Right kidney (tissue), 1 donor: ENCODE data around the gene CLDN6.

Experiments
- DNase-seq: peaks from one replicate; pipeline ENCODE4 v3.0.0-alpha.2; 2016

Gene CLDN6

DNA sequence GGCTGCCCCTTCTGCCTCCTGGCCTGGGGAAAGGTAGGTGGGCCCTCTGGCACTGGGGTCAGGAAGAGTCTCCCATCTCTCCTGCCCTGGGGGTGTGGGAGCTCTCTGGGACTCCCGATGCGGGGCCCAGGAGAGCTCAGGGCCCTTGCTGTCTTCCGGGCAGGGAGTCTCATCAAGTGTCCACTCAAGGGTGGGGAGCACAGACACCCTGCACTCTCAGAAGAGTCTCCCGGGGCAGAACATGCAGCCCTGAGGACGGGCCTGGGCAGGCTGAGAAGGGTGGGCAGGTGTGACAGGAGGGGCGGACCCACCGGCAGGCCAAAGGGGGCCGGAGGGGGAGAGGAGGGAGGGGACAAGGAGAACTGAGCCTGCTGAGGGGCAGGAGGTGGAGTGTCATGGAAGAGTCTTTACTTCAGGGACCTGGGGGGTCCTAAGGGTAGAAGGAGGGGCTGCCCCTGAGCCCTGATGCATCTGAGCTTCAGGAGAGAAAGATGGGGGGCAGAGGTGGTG lies 29.3 kb downstream of the CLDN6 start:
- no peak for DNase-seq

- no peak for DNase-seq
Observed at GRCh38 chr16:2987833-2988232, 30.1 kb downstream of the CLDN6 start.

DNA sequence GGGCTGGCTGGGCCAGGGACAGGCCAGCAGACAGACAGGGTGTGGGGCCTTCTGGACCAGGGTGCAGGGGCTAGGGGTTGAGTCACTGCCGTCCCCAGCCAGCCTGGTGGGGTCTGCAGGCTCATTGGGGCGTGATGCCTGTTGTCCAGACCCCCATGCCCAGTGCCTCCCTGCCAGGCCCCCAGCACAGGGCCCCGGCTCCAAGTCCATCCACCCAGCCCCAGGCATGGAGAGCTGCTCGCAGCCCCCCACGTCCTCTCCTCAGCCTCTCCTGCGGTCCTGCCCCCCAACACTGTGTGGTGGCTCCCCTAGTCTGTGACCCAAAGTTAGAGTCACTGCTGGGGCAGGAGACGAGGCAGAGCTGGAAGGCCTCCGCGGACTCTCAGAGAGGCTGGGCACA lies 30.7 kb downstream of the CLDN6 start:
- DNase-seq, result no peak

- DNase-seq, result no peak
Observed at GRCh38 chr16:2986623-2987188, 31.3 kb downstream of the CLDN6 start.

GRCh38 chr16:2985893-2986355 lies 32.1 kb downstream of the CLDN6 start:
- no peak for DNase-seq

- DNase-seq, result no peak
Observed at GRCh38 chr16:2985462-2985861, 32.5 kb downstream of the CLDN6 start.

- DNase-seq, result peak; percentile 85
Observed at GRCh38 chr16:2983706-2984136, 34.3 kb downstream of the CLDN6 start.

- no peak for DNase-seq
Observed at GRCh38 chr16:2982402-2982801, 35.6 kb downstream of the CLDN6 start.

GRCh38 chr16:2981899-2982250 lies 36.1 kb downstream of the CLDN6 start:
- DNase-seq, result no peak

DNA sequence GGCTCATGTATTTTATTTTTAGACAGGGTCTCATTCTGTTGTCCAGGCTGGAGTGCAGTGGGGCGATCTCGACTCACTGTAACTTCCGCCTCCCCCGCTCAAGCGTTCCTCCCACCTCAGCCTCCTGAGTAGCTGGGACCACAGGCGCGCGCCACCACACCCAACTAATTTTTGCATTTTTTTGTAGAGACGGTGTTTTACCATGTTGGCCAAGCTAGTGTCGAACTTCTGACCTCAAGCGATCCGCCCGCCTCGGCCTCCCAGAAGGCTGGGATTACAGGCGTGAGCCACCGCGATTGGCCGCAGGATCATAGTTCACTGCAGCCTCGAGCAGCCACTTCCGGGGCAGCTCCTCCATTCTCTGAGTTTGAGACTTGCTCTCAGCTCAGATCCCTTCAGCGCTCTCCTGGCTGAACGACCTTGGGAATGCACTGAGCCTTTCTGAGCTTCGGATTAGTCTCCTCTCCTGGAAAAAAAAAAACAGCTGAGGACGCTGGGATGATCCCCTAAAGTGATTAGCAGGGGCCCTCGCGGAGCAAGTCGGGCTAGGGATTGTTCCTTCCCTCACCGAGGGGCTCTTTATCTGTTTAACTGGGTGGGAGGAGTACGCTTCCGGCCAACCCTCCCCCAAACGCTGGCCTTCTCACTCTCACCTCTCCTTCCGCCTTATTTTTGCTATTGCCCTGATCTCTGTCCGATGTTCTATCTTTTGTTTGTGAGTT lies 36.6 kb downstream of the CLDN6 start:
- DNase-seq, result peak; percentile 39

DNA sequence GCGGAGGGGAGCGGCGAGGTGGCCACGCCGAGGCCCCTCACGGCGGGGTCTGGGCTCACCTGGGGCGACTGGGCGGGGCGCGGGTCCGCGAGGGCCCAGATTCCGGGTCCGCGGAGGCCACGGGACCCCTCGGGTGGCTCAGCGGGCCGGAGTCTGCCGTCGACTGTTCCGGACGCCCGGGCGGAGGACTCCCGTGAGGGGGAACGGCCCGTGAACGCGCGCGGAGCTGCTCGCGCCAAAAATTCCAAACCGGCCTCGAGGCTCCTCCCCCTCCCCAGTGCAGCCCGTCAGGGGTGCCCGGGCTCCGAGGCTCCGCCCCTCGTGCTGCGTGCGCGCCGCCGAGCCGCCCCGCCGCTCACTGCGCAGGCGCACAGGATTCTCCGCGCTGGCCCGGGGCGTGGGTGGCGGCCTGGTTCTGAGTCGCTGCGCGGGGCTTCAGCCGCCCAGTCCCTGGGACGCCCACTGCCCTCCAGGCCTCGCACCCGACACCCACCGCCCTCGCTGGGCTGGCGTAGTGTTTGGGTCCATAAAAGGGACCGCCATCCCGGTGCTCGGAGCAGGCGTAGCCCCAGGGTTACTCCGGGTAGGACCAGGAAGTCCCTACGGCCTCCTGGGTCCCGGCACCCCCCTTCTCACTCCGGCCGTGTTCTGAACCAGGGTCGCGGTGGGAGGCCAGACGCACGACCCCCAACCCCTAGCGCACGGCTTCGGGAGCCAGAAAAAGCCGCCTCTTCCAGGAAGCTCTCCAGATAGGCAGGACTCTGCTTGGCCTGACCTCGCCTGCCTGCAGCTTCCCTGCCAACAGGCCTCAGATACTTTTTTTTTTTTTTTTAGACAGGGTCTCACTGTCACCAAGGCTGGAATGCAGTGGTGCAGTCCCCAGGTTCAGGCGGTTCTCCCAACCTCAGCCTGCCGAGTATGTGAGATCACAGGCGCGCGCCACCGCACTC lies 37.5 kb downstream of the CLDN6 start, which contains the start of gene PKMYT1:
PKMYT1 (minus strand) TSS at position 220 of the 950 bp plus-strand sequence. CDS start 789 bp downstream, outside the sequence.
- peak; percentile 97 for DNase-seq

GRCh38 chr16:2979669-2980226 lies 38.2 kb downstream of the CLDN6 start:
- DNase-seq, result peak; percentile 21

DNA sequence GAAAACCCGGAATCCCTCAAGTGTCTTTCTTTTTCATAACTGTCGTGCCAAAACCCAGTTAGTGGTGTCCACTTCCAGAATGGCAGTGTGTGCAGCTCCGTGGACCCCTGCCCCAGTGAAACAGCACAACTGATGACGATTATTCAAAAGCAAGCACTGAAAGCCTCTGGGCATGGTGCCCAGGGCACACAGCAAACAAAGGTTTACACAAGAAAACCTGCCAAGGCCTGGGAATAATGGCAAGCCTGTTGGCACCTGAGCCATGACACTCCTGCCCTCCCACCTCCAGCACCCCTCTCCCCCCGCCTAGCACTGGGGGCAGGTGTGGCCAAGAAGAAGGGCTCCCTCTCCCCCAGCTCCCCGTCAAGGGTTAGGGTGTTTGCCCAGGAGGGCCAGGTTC lies 40.5 kb downstream of the CLDN6 start:
- DNase-seq, result no peak

DNA sequence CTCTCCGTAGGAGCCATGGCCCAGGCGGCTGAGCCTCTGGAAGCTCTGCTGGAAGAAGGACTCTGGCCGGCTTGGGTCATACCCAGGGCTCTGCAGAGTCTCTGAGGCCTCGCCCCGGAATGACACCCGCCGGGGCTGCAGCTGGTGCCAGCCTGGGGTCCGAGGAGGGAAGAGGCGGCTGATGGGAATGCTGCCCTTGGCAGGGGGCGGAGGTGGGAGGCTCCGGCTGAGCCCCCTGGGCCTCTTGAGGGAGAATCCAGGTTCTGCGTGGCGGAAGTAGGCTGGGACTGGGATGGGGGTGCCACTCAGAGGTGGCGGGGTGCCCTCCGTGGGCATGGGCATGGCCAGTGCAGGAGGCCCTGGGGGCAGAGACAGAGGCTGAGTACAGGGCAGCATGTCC lies 41.3 kb downstream of the CLDN6 start:
- no peak for DNase-seq

- no peak for DNase-seq
Observed at GRCh38 chr16:2976201-2976600, 41.8 kb downstream of the CLDN6 start.

DNA sequence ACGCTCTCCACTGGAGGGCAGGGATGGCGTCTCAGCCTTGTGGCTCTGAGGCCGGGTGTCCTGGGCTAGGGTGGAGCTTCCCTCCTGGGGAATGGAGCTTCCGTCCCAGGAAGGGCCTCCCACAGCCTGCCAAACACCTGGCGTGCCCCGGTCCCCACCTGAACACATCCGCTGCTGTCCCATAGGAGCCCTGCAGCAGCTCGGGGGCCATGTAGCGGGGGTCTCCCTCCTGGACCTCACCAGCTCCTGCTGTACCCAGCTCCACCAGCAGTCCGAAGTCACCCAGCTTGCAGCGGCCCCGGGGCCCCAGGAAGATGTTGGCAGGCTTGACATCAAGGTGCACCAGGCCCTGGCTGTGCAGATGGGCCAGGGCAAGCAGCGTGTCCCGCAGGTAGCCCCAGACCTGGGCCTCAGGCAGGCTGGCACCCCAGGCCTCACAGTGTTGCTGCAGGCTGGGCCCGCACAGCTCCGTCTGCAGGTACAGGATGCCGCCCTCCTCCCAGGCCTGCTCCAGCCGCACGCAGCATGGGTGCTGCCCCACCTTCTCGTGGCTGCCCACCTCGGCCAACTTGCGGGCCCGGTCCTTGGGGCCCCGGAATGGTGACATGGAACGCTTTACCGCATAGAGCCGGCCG lies 42.7 kb downstream of the CLDN6 start:
- DNase-seq, result no peak

DNA sequence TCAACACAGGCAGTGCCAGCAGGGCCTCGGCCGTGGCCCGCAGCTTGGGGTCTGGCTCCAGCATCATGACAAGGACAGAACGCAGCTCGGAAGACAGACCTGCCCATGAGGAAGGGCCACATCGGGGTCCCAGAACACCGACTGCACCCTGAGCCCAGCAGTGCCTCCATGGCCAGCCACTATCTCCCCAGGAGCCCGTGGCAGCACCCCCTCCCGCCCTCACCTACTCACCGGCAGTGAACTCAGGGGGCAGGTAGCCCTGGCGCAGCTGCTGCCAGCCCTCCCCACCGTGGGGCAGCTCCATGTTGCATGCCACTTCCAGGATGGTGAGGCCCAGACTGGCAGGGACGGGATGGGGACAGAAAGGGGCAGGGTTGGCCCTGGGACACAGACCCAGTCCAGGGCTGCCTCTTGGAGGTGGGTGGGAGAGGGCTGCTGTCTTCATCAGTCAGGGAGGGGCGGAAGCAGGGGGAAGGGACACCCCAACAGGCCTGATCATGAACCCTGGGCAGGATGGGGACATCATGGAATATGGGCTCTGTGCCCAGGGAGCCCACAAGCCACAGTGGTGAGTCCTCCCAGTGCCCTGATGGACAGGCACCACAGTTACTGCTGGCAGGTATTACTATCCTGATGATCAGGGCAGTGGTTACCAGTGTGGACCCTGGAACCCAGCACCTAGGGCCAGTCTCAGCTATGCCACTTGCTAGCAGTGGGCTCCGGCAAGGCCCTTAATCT lies 43.5 kb downstream of the CLDN6 start:
- DNase-seq, result no peak

- DNase-seq, result no peak
Observed at GRCh38 chr16:2973605-2974318, 44.2 kb downstream of the CLDN6 start.

DNA sequence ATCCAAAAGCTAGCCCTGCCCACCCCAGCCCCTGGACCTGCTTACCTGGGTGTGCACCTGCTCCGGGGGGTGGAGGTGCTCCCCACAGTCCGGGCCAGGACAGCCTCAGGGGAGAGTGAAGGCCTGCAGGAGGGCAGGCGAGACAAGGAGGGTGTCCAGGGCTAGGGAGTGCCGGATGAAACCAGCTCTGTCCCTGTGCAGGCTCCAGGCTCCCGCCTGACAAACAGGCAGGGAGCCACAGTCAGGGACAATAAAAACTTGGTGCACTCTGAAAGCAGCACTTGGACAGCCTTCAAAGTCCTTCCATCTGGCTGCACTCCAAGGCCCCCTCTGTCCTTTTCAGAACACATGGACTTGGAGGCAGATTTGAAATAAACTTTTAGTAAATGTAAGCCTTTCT lies 44.9 kb downstream of the CLDN6 start:
- no peak for DNase-seq

- no peak for DNase-seq
Observed at GRCh38 chr16:2971985-2972784, 45.8 kb downstream of the CLDN6 start.
